ENCODE data around the gene ARHGAP26. TPM values are rescaled to one million over a fixed set of nuclear protein-coding genes. Genes with fewer than 3 reads are reported as not detected.

ARHGAP26 gene
- total RNA-seq, 1 experiment from 2014 or later: 79.8 TPM

DNA sequence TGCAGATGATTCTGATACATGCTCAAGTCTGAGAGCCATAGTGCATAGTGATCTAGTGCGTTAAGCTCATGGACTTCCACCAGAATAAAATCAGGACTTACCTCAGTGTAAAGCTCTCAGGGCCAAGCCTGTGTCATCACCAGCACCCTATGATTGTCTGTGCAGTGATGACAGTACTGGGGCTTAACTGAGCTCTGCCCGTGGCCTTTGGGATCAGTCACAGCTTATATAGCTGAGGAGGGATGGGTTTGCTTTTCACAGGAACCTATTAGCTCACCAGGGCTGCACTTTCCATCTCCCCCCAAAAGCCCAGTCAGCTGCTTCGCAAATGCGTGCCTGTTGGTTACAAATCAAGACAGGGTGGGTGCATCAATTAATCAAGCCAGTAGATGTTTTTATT is 386.4 kb downstream of the ARHGAP26 start:
- POLR2A ChIA-PET: no interaction called here

DNA sequence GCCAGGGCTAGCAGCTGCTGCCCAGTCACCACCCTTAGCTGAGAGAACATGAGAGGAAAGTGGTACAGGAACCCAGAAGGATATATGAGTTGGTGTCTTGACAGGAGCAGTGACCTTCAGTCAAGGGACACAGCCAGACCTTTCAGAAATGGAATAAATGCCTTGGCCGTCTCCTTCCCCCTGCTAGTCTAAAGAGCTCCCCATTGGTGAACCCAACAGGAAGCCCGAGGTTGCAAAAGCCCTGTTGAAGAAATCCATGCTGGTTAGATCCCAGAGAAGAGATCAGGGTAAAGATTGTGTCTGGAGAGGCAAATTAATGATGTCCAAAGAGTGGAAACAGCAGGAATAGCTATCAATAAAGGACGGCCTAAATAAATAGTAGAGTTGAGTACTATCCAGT is 388.9 kb downstream of the ARHGAP26 start:
- BruUV-seq (replicated peaks): no TSS peak
- Histone ChIP-seq H3K9me3 (no peaks in the 10 kb centered on the region), H3K4me3 (ENCODE audit: low read depth, low read length) (no peak overlapping the region), H3K36me3 (ENCODE audit: control insufficient read depth, insufficient read depth, low read length) (no peaks in the 10 kb centered on the region; the same call in 1 of the 2 replicates), H3K4me1 (no peaks in the 10 kb centered on the region), H3K27me3 (replicated peaks; ENCODE audit: control insufficient read depth, insufficient read depth, low read length) (no peaks in the 10 kb centered on the region)
- DNase-seq: no peak
- POLR2A ChIA-PET: no interaction called here
- H3K36me3 Mint-ChIP-seq (ENCODE audit: insufficient read depth, unreplicated experiment): peaks cover 7% of the 10 kb centered on the region
- no peak overlapping the region for H3K4me3 Mint-ChIP-seq (ENCODE audit: unreplicated experiment)
- CTCF ChIA-PET: no interaction called here
- no peaks in the 10 kb centered on the region for H3K9me3 Mint-ChIP-seq (ENCODE audit: unreplicated experiment)
- H3K27ac Mint-ChIP-seq (ENCODE audit: unreplicated experiment): no peak overlapping the region
- H3K27me3 Mint-ChIP-seq (ENCODE audit: insufficient read depth, unreplicated experiment): no peaks in the 10 kb centered on the region
- intact Hi-C loops (cut with micrococcal nuclease; ENCODE audit: unreplicated experiment): no loop called here
- H3K4me1 Mint-ChIP-seq (ENCODE audit: low read depth, unreplicated experiment): no peaks in the 10 kb centered on the region
- TF ChIP-seq, protein P1, sequence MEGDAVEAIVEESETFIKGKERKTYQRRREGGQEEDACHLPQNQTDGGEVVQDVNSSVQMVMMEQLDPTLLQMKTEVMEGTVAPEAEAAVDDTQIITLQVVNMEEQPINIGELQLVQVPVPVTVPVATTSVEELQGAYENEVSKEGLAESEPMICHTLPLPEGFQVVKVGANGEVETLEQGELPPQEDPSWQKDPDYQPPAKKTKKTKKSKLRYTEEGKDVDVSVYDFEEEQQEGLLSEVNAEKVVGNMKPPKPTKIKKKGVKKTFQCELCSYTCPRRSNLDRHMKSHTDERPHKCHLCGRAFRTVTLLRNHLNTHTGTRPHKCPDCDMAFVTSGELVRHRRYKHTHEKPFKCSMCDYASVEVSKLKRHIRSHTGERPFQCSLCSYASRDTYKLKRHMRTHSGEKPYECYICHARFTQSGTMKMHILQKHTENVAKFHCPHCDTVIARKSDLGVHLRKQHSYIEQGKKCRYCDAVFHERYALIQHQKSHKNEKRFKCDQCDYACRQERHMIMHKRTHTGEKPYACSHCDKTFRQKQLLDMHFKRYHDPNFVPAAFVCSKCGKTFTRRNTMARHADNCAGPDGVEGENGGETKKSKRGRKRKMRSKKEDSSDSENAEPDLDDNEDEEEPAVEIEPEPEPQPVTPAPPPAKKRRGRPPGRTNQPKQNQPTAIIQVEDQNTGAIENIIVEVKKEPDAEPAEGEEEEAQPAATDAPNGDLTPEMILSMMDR (IDR thresholded peaks at IDR 0.05; ENCODE audit: insufficient read depth in 1 of 2, low read depth in 1 of 2, low read length in 1 of 2, severe bottlenecking in 1 of 2, unreplicated experiment in 1 of 2): no peak

More for the DNA sequence above, 386.4 kb downstream of the ARHGAP26 start:
- no TSS peak for BruUV-seq (replicated peaks)
- H3K4me3 Mint-ChIP-seq (ENCODE audit: unreplicated experiment): no peak overlapping the region
- Histone ChIP-seq H3K9me3 (no peaks in the 10 kb centered on the region), H3K4me3 (ENCODE audit: low read depth, low read length) (no peak overlapping the region), H3K4me1 (no peaks in the 10 kb centered on the region), H3K27me3 (replicated peaks; ENCODE audit: control insufficient read depth, insufficient read depth, low read length) (no peaks in the 10 kb centered on the region), H3K36me3 (ENCODE audit: control insufficient read depth, insufficient read depth, low read length) (no peaks in the 10 kb centered on the region)
- no peak overlapping the region for H3K27ac Mint-ChIP-seq (ENCODE audit: unreplicated experiment)
- no peak for DNase-seq
- peaks cover 13% of the 10 kb centered on the region for H3K36me3 Mint-ChIP-seq (ENCODE audit: insufficient read depth, unreplicated experiment)
- intact Hi-C loops (cut with micrococcal nuclease; ENCODE audit: unreplicated experiment): no loop called here
- H3K27me3 Mint-ChIP-seq (ENCODE audit: insufficient read depth, unreplicated experiment): no peaks in the 10 kb centered on the region
- H3K9me3 Mint-ChIP-seq (ENCODE audit: unreplicated experiment): no peaks in the 10 kb centered on the region
- CTCF ChIA-PET: no interaction called here
- H3K4me1 Mint-ChIP-seq (ENCODE audit: low read depth, unreplicated experiment): no peaks in the 10 kb centered on the region
- TF ChIP-seq, protein P1 (IDR thresholded peaks at IDR 0.05; ENCODE audit: insufficient read depth in 1 of 2, low read depth in 1 of 2, low read length in 1 of 2, severe bottlenecking in 1 of 2, unreplicated experiment in 1 of 2): no peak

DNA sequence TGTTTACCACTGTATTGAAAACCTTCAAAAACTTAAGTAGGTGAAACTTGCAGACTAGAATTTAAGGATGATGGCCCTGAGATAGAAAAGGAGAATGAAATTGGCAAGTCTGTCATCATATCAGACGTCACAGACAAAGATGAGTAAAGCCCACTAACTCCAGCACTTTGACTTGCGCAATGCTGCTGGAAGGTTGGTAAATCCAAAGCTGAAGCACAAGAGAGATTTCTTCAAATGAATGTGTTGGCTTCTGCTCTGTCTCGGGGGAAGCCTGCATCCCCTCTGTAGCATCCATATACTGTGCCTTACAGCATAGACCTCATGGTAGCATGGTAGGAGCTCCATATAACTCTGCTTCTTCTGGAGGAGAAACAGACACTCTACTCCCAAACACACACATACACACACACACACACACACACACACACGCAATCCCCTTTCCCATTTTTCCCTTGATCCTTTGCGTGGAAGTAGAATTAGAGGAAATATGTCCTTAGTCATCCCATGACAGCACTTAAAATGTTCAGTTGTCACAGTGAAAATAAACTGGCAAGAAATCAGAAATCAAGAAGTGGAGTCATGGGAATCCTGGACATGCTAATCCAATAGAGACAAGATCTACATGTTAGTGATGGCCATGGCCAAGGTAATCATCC is 391.8 kb downstream of the ARHGAP26 start:
- H3K4me3 Mint-ChIP-seq (ENCODE audit: unreplicated experiment): no peak overlapping the region
- no TSS peak for BruUV-seq (replicated peaks)
- H3K27me3 ChIP-seq (replicated peaks; ENCODE audit: control insufficient read depth, insufficient read depth, low read length): no peaks in the 10 kb centered on the region
- peaks cover 11% of the 10 kb centered on the region for H3K4me1 ChIP-seq
- no peak for DNase-seq
- CTCF ChIA-PET: no interaction called here
- H3K36me3 ChIP-seq (ENCODE audit: control insufficient read depth, insufficient read depth, low read length): no peaks in the 10 kb centered on the region; the same call in 1 of the 2 replicates
- POLR2A ChIA-PET: no interaction called here
- H3K9me3 Mint-ChIP-seq (ENCODE audit: unreplicated experiment): no peaks in the 10 kb centered on the region
- H3K27ac Mint-ChIP-seq (ENCODE audit: unreplicated experiment): no peak overlapping the region
- H3K4me3 ChIP-seq (ENCODE audit: low read depth, low read length): no peak overlapping the region
- intact Hi-C loops (cut with micrococcal nuclease; ENCODE audit: unreplicated experiment): no loop called here
- TF ChIP-seq, protein P1 (IDR thresholded peaks at IDR 0.05; ENCODE audit: insufficient read depth in 1 of 2, low read depth in 1 of 2, low read length in 1 of 2, severe bottlenecking in 1 of 2, unreplicated experiment in 1 of 2): no peak
- H3K36me3 Mint-ChIP-seq (ENCODE audit: insufficient read depth, unreplicated experiment): peaks cover 21% of the 10 kb centered on the region
- H3K4me1 Mint-ChIP-seq (ENCODE audit: low read depth, unreplicated experiment): peaks cover 11% of the 10 kb centered on the region
- H3K9me3 ChIP-seq: no peaks in the 10 kb centered on the region
- no peaks in the 10 kb centered on the region for H3K27me3 Mint-ChIP-seq (ENCODE audit: insufficient read depth, unreplicated experiment)
